HepG2 (cell line): ENCODE measurements around the gene ZNF3. TPM values are rescaled to one million over a fixed set of nuclear protein-coding genes. Genes with fewer than 3 reads are reported as not detected.

Source experiments
- AKAP8 ChIP-seq: sonication (generic); formaldehyde crosslinking; IDR thresholded peaks from 2 replicates; pipeline ENCODE4 v1.5.1; 2020; ENCODE audit warnings: mild to moderate bottlenecking, missing genetic modification reagents
- BCL6 ChIP-seq: IDR thresholded peaks from 2 replicates; pipeline ENCODE4 v1.6.1; 2016; ENCODE audit warnings: missing genetic modification reagents, missing compliant biosample characterization
- BORCS8-MEF2B ChIP-seq: sonication (generic); formaldehyde crosslinking; IDR thresholded peaks from 2 replicates; pipeline ENCODE4 v1.8.0; 2022; ENCODE audit warnings: mild to moderate bottlenecking, missing genetic modification reagents
- EHMT2 ChIP-seq: fragments of 200-600 bp; sonication (generic); IDR thresholded peaks from 2 replicates; pipeline ENCODE4 v1.7.0; 2017; ENCODE audit warnings: antibody characterized with exemption, low read depth, low read length, borderline replicate concordance
- ELF3 ChIP-seq: IDR thresholded peaks from 2 replicates; pipeline ENCODE4 v1.6.1; 2016; ENCODE audit warnings: missing genetic modification reagents, missing compliant biosample characterization
- HNF1A ChIP-seq, 2 experiments: sonication (generic) in 1 of 2; formaldehyde crosslinking in 1 of 2; IDR thresholded peaks; 2 replicates each; pipeline versions ENCODE4 v1.4.0 to v1.6.1; 2016 to 2020; ENCODE audit warnings: borderline replicate concordance in 1 of 2, low read depth in 1 of 2, mild to moderate bottlenecking in 1 of 2, missing genetic modification reagents in 1 of 2
- KDM6A ChIP-seq: IDR thresholded peaks from 2 replicates; pipeline ENCODE4 v1.6.1; 2016; ENCODE audit warnings: low read depth
- MYNN ChIP-seq: sonication (generic); formaldehyde crosslinking; IDR thresholded peaks from 2 replicates; pipeline ENCODE4 v1.4.0; 2020; ENCODE audit warnings: mild to moderate bottlenecking, low read depth, missing genetic modification reagents
- NR2F1 ChIP-seq, 2 experiments: fragments of 450-650 bp in 1 of 2; formaldehyde crosslinking in 1 of 2; IDR thresholded peaks; 2 replicates each; pipeline versions ENCODE4 v1.5.0 to v1.6.1; 2016 to 2020; ENCODE audit warnings: mild to moderate bottlenecking in 1 of 2, missing compliant biosample characterization in 1 of 2, missing genetic modification reagents in 1 of 2, moderate library complexity in 1 of 2
- RNF219 ChIP-seq: sonication (generic); formaldehyde crosslinking; IDR thresholded peaks from 2 replicates; pipeline ENCODE4 v1.5.0; 2020; ENCODE audit warnings: mild to moderate bottlenecking, missing genetic modification reagents
- ZBTB33 ChIP-seq: sonication (generic); formaldehyde crosslinking; IDR thresholded peaks from 2 replicates; pipeline ENCODE4 v1.4.0; 2020; ENCODE audit warnings: missing genetic modification reagents
- ZBTB7A ChIP-seq: sonication (generic); formaldehyde crosslinking; IDR thresholded peaks from 2 replicates; pipeline ENCODE4 v1.8.0; 2022; ENCODE audit warnings: mild to moderate bottlenecking, missing genetic modification reagents
- ZFX ChIP-seq: sonication (generic); formaldehyde crosslinking; IDR thresholded peaks from 2 replicates; pipeline ENCODE4 v1.4.0; 2020; ENCODE audit warnings: mild to moderate bottlenecking, low read depth, missing genetic modification reagents, moderate library complexity
- ZNF121 ChIP-seq: sonication (generic); formaldehyde crosslinking; IDR thresholded peaks from 2 replicates; pipeline ENCODE4 v1.5.0; 2020; ENCODE audit warnings: mild to moderate bottlenecking, missing genetic modification reagents
- ZNF205 ChIP-seq: IDR thresholded peaks from 2 replicates; pipeline ENCODE4 v1.6.1; 2018; ENCODE audit warnings: missing biosample characterization, missing genetic modification reagents
- ZNF280B ChIP-seq: sonication (generic); formaldehyde crosslinking; IDR thresholded peaks from 2 replicates; pipeline ENCODE4 v1.5.0; 2020; ENCODE audit warnings: missing genetic modification reagents, mild to moderate bottlenecking, borderline replicate concordance
- ZNF432 ChIP-seq: sonication (generic); formaldehyde crosslinking; IDR thresholded peaks from 2 replicates; pipeline ENCODE4 v1.5.0; 2020; ENCODE audit warnings: missing genetic modification reagents, mild to moderate bottlenecking, borderline replicate concordance
- ZNF7 ChIP-seq: IDR thresholded peaks from 2 replicates; pipeline ENCODE4 v1.6.1; 2016; ENCODE audit warnings: missing biosample characterization, missing genetic modification reagents
- ZSCAN25 ChIP-seq: sonication (generic); formaldehyde crosslinking; IDR thresholded peaks from 2 replicates; pipeline ENCODE4 v1.8.0; 2022; ENCODE audit warnings: mild to moderate bottlenecking, missing genetic modification reagents
- polyA plus RNA-seq, 8 experiments: library from polyadenylated mRNA; depleted of rRNA in 3 of 8; stranded (reverse) in 7 of 8; unstranded in 1 of 8; fragments of >200 nt; fragmentation: Illumina TruSeq in 4 of 8; extraction: Trizol in 4 of 8; gene quantifications; 2 replicates each; pipeline versions ENCODE4 v1.2.1 to v1.2.3, GENCODE V29; 2011 to 2016; ENCODE audit warnings: low read depth in 4 of 8, missing spikeins in 1 of 8, mixed read lengths in 1 of 8; ENCODE audit not compliant: insufficient read depth in 1 of 8
- total RNA-seq, 5 experiments: library from RNA; depleted of rRNA; stranded (reverse); fragments of >200 nt; fragmentation: Illumina TruSeq; extraction: Trizol; gene quantifications; 2 replicates each; pipeline ENCODE4 v1.2.3, GENCODE V29; 2016; ENCODE audit warnings: low read depth in 1 of 5

The ZNF3 gene
- total and polyA plus RNA-seq, 2 of the 13 experiments (the other 11 are each of a cell fraction or from before 2014, with no cell fraction given): 33.7 to 56.9 TPM

- TF ChIP-seq ZBTB33 (CRISPR knock-in tag): 0 out of 2 replicates have a peak, but pooled peaks have one; percentile 14
- no peak for TF ChIP-seq ZBTB7A (CRISPR knock-in tag)
- TF ChIP-seq ZNF7 (CRISPR knock-in tag): no peak
- 0 out of 2 replicates have a peak, but pooled peaks have one; percentile 20 for TF ChIP-seq ELF3 (CRISPR knock-in tag)
- TF ChIP-seq RNF219: no peak
- TF ChIP-seq ZFX (CRISPR knock-in tag): 0 out of 2 replicates have a peak, but pooled peaks have one; percentile 30
- no peak for TF ChIP-seq HNF1A (IDR thresholded peaks at IDR 0.05; ENCODE audit: low read depth)
- no peak for TF ChIP-seq HNF1A (CRISPR knock-in tag; IDR thresholded peaks at IDR 0.05; ENCODE audit: borderline replicate concordance)
- no peak for TF ChIP-seq KDM6A (CRISPR knock-in tag)
- TF ChIP-seq MYNN (CRISPR knock-in tag): no peak
- no peak for TF ChIP-seq BCL6 (CRISPR knock-in tag)
- no peak for TF ChIP-seq EHMT2
- TF ChIP-seq AKAP8 (CRISPR knock-in tag): no peak
- TF ChIP-seq ZNF121 (CRISPR knock-in tag): peak; percentile 85
- TF ChIP-seq ZNF432 (CRISPR knock-in tag): no peak
- no peak for TF ChIP-seq ZNF205 (CRISPR knock-in tag)
- TF ChIP-seq ZSCAN25 (CRISPR knock-in tag): no peak
- no peak for TF ChIP-seq BORCS8-MEF2B (CRISPR knock-in tag)
- TF ChIP-seq ZNF280B (CRISPR knock-in tag): no peak
- peak; percentile 44 to 56; a peak in 2 of 4 replicates for TF ChIP-seq NR2F1 (CRISPR knock-in tag; IDR thresholded peaks at IDR 0.05)
Observed at GRCh38 chr7:100130608-100131453, 49.3 kb upstream of the ZNF3 start (continued).
